NCI-H446 treated with DMSO at 0.1 percent for 48 hours (cell line): ENCODE measurements around the gene SYDE2.
"Not testable (repeated sequence)": the region's sequence is repeated elsewhere in the genome, so short reads cannot be mapped to it uniquely, and the experiment has no call there.

Source experiments
- DNase-seq: peaks from one replicate; lab custom pipeline; 2025; lab: John Stamatoyannopoulos, UW

Gene SYDE2

GRCh38 chr1:85166351-85166750 lies 34.5 kb downstream of the SYDE2 start:
- DNase-seq, result no peak

- DNase-seq, result no peak
Measured at GRCh38 chr1:85158910-85159309, 41.9 kb downstream of the SYDE2 start.

DNA sequence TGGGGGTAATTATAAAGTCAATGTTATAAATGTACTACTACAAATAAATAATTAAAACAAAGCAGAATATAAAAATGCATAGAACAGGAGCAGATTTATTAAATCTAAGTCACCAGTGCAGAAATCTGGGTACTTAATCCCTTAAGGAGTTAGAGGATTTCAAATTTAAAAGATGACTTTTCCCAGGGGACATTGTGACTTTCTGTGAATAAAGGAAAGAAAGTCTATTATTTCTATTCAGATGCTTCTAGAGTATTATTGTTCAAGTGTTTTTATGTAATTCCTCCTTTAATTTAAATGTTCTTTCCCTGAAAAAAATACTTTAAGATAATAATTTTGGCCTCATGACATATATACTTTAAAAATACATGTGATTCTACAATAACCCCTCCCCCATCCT lies 43.4 kb downstream of the SYDE2 start:
- DNase-seq, result no peak

GRCh38 chr1:85153149-85153891 lies 47.5 kb downstream of the SYDE2 start:
- DNase-seq, result no peak

DNA sequence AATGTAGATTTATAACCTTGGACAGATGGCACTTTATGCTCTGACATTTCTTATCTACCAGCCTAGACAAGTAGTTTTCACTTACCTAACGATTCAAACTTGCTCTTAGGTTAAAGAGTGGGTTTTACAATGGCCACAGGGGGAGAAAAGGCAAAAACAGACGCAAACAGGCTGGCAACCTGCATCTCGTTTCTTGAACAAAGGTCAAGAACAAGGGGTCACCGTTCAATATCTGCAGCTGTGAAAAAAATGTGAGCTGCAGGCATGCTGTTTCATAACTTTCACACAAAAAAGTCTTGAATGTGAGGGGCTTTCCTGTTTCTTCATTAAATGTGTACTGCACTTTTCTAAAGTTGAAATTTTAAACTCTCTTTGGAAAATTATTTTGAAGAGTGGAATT lies 49.4 kb downstream of the SYDE2 start:
- DNase-seq, result no peak

- no peak for DNase-seq
Measured at GRCh38 chr1:85149805-85150204, 51.0 kb downstream of the SYDE2 start.

GRCh38 chr1:85148524-85149250 lies 52.1 kb downstream of the SYDE2 start:
- no peak for DNase-seq

DNA sequence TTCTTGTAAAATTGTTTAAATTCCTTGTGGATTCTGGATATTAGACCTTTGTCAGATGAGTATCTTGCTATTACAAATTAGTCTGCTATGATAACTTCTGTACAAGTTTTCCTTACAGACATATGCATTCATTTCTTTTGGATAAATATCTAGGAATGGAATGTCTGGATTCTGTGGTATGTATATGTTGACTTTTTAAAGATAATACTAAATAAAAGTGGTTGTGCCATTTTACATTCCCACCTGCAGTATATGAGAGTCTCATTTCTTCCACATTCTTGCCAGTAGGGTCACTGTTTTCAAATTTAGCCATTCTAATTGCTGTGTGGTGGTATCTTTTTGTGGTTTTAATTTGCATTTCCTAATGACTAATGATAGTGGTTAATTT lies 53.9 kb downstream of the SYDE2 start:
- no peak for DNase-seq

DNA sequence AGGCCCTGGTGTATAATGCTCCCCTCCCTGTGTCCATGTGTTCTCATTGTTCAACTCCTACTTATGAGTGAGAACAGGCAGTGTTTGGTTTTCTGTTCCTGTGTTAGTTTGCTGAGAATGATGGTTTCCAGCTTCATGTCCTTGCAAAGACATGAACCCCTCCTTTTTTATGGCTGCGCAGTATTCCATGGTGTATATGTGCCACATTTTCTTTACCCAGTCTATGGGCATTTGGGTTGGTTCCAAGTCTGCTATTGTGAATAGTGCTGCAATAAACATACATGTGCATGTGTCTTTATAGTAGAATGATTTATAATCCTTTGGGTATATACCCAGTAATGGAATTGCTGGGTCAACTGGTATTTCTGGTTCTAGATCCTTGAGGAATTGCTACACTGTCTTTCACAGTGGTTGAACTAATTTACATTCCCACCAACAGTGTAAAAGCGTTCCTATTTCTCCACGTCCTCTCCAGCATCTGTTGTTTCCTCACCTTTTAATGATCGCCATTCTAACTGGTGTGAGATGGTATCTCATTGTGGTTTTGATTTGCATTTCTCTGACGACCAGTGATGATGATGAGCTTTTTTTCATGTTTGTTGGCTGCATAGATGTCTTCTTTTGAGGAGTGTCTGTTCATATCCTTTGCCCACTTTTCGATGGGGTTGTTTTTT lies 54.4 kb downstream of the SYDE2 start:
- not testable (repeated sequence) for DNase-seq

DNA sequence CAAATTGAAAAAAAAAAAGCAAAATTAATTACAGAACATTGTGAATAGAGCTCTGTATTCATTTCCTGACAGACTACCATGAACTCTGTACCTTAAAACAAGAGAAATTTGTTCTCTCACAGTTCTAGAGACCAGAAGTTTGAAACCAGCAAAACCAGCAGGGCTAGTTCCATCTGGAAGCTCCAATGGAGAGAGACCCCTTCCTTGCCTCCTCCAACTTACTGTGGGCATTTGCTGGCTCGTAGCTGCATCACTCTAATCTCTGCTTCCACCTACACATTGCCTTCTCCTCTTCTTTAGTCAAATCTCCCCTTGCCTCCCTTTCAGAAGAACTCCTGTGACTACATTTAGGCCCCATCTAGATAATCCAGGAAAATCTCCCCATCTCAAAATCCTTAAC lies 56.5 kb downstream of the SYDE2 start:
- no peak for DNase-seq

DNA sequence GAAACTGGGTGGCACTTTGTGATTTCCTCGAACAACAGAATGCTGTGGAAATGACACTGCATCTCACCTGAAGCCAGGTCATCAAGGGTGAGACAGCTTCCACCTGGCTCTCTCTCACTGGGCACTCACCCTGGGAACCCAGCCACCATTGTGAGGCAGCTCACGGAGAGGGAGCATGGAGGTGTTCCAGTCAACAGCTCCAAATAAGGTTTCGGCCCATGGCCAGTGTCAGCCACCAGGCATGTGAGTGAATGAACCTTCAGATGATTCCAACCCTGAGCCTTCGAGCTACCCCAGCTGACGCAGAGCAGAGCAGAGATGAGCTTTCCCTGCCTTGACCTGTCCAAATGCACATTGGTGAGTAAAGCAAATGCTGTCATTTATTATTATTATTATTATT lies 58.1 kb downstream of the SYDE2 start:
- no peak for DNase-seq

GRCh38 chr1:85138439-85138838 lies 62.4 kb downstream of the SYDE2 start:
- not testable (repeated sequence) for DNase-seq

GRCh38 chr1:85137660-85138059 lies 63.2 kb downstream of the SYDE2 start:
- DNase-seq, result peak; percentile 96

- DNase-seq, result no peak
Measured at GRCh38 chr1:85135392-85135798, 65.4 kb downstream of the SYDE2 start.

DNA sequence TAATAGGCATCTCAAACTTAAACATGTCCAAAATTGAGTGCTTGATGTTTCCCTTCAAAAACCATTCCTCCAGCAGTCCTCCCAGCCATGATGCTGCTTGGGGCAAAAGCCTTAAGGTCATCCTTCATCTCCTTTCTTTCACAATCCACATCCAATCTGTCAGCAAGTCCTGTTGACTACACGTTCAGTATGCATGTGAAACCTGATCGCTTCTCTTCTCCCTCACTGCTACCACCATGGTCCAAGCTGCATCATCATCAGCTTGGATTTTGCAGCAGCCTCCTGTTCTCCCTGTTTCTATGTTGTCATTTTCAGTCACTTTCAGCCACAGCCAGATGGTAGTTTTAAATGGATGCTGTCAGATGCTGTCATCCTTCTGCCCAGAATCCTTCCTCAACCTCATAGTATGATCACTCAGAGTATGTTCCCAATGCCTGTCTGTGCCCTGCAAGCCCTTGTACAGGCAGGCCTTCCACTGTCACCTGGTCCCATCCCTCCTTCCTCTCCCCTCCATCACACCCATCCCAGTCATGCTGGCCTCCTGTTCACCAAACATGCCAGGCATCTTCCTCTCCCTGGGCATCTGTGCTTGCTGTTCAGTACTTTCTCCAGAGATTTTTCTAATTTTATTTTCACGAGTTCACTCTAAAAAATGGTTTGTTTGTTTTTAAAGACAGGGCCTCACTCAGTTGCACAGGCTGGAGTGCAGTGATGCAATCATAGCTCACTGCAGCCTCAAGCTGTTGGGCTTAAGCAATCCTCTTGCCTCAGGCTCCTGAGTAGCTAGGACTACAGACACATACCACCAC lies 66.0 kb downstream of the SYDE2 start:
- peak; percentile 36 for DNase-seq

- no peak for DNase-seq
Measured at GRCh38 chr1:85133565-85134159, 67.2 kb downstream of the SYDE2 start.

- no peak for DNase-seq
Measured at GRCh38 chr1:85132078-85132720, 68.6 kb downstream of the SYDE2 start.

DNA sequence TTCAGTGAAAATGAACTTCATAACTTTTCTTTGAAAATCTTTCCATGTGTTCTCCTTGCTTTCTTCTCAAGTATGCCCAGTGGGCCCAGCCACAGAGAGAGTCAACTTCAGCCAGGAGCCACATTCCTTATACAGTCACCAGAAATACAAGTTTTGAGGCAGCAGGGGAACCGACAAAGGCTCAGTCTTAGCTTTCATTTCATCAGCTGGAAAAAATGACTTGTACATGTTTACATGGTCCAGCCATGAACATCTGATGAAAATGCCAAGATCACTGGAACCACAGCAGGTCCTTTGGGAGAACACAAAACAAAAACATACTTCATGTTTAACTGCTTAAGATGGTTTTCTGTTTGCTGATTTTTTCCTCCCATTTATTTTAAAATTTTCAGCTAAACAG lies 72.5 kb downstream of the SYDE2 start:
- DNase-seq, result no peak

DNA sequence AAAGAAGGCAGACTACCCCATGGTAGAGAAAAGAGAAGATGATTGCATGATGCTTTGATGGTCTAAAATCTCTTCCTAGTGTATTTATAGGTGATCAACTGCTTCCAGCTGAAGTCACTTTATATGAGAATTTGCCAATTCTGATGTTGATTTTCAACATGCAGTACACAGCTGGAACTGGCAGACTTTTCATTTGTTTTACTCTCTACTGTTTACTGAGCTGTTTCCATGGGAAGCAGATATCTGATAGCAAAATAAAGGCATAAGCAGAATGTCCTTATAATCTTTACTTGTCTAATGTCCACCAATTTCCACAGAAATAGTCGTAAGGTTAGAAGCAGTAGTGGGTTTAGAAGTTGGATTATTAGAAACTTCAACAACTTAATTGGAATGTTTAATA lies 74.9 kb downstream of the SYDE2 start:
- no peak for DNase-seq

DNA sequence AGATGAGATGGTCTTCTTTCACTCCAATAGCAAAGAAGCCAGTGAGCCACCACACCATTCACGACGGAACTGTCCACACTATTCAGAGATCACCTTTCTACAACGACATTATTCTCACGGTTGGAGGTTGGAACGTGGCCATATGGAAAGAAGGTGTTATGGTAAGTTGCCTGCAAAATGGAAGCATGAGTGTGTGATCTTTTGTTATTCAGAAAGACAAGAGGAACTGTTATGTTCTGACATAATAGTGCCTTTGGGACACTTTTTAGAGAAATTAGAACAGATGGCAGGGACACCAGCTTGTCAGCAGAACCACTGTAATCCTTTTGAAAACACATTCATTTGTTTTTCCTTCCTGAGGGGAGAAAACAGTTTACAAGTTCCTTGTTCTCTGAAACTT lies 76.7 kb downstream of the SYDE2 start:
- DNase-seq, result no peak

- DNase-seq, result no peak
Measured at GRCh38 chr1:85122169-85122568, 78.6 kb downstream of the SYDE2 start.
